ENCODE measurements around the gene KHSRP.

- TF ChIP-seq CTCF (conservative IDR thresholded peaks at IDR 0.05; ENCODE audit: low read depth, low read length) (no peak), EZH2phosphoT487 (IDR thresholded peaks at IDR 0.05; ENCODE audit: borderline replicate concordance, low read length) (no peak)
These were observed 23.4 kb upstream of the KHSRP start for GRCh38 chr19:6448045-6448444.
